GM12892 (cell line): Measurements from ENCODE around the gene ANOS1.

Source experiments
- POLR2A ChIP-seq: IDR thresholded peaks from 2 replicates; pipeline ENCODE4 v1.6.1; 2011; ENCODE audit warnings: low read depth, low read length, control low read depth
- POLR2AphosphoS5 ChIP-seq: IDR thresholded peaks from 2 replicates; pipeline ENCODE4 v1.6.1; 2011; ENCODE audit warnings: low read depth, low read length, control low read depth
- TAF1 ChIP-seq: IDR thresholded peaks from 2 replicates; pipeline ENCODE4 v1.6.1; 2011; ENCODE audit warnings: low read depth, mild to moderate bottlenecking, control low read depth, low read length, borderline replicate concordance

GRCh38 chrX:8688776-8689175 is 43.2 kb downstream of the ANOS1 start:
- TF ChIP-seq POLR2AphosphoS5, result no peak
- no peak for TF ChIP-seq POLR2A
- TF ChIP-seq TAF1, result no peak
